GM12875 (cell line): Measurements from ENCODE around the gene PTX4.

Source experiments
- H3K4me3 ChIP-seq: one replicate; pipeline ENCODE4 v1.5.1; 2011; ENCODE audit warnings: low read depth, low read length, control low read depth
- CTCF ChIP-seq: IDR thresholded peaks from 2 replicates; pipeline ENCODE4 v1.5.1; 2011; ENCODE audit warnings: low read depth, mild to moderate bottlenecking, control low read depth, inconsistent platforms, low read length, moderate library complexity, borderline replicate concordance; ENCODE audit not compliant: insufficient read depth

PTX4 gene

GRCh38 chr16:1450218-1450617 lies 38.5 kb downstream of the PTX4 start:
- no peak for TF ChIP-seq CTCF
- no peak overlapping the region for H3K4me3 ChIP-seq

GRCh38 chr16:1449201-1449788 lies 39.4 kb downstream of the PTX4 start:
- H3K4me3 ChIP-seq: no peak overlapping the region
- TF ChIP-seq CTCF: no peak

- H3K4me3 ChIP-seq: no peak overlapping the region
- TF ChIP-seq CTCF: no peak
These were observed 40.1 kb downstream of the PTX4 start for GRCh38 chr16:1448536-1449116.

GRCh38 chr16:1447965-1448364 lies 40.8 kb downstream of the PTX4 start:
- no peak for TF ChIP-seq CTCF

GRCh38 chr16:1446296-1447080 lies 42.3 kb downstream of the PTX4 start:
- TF ChIP-seq CTCF: no peak

More at GRCh38 chr16:1447965-1448364, 40.8 kb downstream of the PTX4 start:
- no peak overlapping the region for H3K4me3 ChIP-seq

GRCh38 chr16:1445518-1446203 lies 43.1 kb downstream of the PTX4 start:
- TF ChIP-seq CTCF: no peak
- H3K4me3 ChIP-seq: no peak overlapping the region

More at GRCh38 chr16:1446296-1447080, 42.3 kb downstream of the PTX4 start:
- no peak overlapping the region for H3K4me3 ChIP-seq
